VCaP (cell line): ENCODE results near the gene SSBP3.
A peak's percentile ranks its signal among the peaks of the same experiment; 100 is the strongest.
"Not testable (repeated sequence)": the region's sequence is repeated elsewhere in the genome, so short reads cannot be mapped to it uniquely, and the experiment has no call there.

Experiments
- H3K27ac ChIP-seq: fragments of 450-650 bp; 2 replicates; pipeline ENCODE4 v1.5.1; 2017
- TF ChIP-seq, protein P1 (sequence below): fragments of 450-650 bp; conservative IDR thresholded peaks from 2 replicates; pipeline ENCODE4 v1.5.1; 2017; ENCODE audit warnings: mild to moderate bottlenecking, moderate library complexity

SSBP3 gene

DNA sequence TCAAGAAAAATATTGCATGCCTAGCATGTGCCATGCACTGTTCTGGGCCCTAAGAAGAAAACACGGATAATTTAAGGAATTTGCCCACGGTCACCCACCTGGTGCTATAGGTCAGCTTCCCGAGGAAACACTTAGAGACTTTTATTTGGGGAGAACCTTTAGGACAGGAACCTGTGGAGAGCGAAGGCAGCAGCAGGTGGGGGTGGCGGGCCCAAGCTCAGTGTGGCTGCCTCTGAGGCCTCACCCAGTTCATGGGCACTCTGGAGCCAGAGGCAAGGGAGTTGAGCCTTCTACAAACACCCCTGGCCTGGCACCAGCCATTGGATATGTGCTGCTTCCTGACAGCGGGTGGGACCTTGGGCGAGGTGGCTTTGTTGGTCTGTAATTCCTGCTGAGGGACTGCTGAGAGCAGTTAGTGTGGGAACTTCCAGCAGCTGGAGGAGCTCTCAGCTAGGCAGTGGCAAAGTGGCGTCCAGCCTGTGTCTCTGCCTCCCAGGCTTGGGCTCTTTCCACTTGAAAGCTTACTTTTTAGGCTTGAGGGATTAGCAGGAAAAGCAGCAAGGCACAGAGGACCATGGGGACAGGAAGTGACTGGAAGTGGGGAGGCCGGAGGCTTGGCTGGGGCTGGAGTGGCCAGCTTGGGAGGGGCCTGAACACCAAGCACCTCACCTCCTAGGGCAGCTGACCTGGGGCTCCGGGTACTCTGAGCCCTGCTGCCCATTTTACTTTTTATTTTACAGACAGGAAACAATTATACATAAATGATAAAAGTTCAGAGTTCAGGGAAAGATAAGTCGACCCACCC, 187.1 kb downstream of the SSBP3 start:
- H3K27ac ChIP-seq = peak overlapping the region; percentile 71
- TF ChIP-seq, protein P1, sequence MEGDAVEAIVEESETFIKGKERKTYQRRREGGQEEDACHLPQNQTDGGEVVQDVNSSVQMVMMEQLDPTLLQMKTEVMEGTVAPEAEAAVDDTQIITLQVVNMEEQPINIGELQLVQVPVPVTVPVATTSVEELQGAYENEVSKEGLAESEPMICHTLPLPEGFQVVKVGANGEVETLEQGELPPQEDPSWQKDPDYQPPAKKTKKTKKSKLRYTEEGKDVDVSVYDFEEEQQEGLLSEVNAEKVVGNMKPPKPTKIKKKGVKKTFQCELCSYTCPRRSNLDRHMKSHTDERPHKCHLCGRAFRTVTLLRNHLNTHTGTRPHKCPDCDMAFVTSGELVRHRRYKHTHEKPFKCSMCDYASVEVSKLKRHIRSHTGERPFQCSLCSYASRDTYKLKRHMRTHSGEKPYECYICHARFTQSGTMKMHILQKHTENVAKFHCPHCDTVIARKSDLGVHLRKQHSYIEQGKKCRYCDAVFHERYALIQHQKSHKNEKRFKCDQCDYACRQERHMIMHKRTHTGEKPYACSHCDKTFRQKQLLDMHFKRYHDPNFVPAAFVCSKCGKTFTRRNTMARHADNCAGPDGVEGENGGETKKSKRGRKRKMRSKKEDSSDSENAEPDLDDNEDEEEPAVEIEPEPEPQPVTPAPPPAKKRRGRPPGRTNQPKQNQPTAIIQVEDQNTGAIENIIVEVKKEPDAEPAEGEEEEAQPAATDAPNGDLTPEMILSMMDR = no peak

DNA sequence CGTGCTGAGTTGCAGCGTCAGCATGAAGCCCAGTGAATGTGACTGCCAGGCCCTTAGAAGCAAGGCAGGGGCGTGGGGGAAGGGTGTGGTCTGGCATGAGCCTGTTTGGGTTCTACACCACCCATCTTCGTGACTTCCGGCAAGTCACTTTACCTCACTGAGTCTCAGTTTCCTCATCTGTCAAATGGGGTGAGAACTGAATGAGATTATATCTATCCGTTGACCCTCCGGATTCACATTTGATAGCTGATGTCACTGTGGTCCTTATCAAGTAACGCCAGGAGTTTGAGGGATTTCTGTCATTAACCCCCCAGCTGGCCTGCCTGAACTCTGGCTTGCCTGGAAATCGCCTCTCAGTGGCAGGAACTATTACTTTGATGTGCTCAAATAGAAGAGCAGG, 190.7 kb downstream of the SSBP3 start:
- TF ChIP-seq, protein P1 = no peak

DNA sequence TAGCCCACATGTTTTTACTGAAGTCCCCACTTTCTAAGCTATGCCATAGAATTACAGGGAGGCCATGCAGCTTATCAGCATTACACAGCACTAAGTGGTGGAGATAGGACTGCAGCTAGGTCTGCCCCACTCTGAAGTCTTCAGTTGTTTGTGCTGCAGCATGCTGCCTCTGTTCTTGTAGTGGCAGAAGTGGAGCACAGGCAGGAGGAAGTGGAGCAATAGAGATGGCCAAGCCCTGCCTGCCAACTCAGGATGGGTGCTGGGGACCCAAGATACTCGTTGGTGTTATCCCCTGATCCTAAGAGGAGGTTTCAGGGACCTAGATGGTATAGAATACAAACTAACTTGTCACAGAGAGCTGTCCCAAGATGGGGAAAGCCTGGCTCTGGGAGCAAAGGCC, 193.3 kb downstream of the SSBP3 start:
- TF ChIP-seq, protein P1 = no peak
- no peak overlapping the region for H3K27ac ChIP-seq

More for the DNA sequence above, 190.7 kb downstream of the SSBP3 start:
- peak overlapping the region; percentile 71 for H3K27ac ChIP-seq

DNA sequence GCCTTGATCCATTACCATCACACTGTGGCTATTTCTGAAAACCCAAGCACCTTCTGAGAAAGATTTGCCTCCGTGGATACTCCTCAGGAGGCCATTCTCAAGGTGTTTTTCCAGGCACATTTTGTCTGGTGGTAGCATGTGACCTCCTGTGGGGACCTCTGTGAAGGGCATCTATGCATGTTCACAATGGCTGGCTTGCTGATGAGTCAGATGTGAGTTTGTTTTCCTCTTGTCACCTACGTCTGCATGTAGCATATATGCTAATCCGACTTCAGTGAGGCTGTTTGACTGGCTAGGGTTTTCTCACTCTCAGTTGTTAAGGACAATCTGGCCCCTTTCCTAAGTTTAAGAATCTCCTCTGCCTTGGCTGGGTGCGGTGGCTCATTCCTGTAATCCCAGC, 198.3 kb downstream of the SSBP3 start:
- not testable (repeated sequence) for H3K27ac ChIP-seq

DNA sequence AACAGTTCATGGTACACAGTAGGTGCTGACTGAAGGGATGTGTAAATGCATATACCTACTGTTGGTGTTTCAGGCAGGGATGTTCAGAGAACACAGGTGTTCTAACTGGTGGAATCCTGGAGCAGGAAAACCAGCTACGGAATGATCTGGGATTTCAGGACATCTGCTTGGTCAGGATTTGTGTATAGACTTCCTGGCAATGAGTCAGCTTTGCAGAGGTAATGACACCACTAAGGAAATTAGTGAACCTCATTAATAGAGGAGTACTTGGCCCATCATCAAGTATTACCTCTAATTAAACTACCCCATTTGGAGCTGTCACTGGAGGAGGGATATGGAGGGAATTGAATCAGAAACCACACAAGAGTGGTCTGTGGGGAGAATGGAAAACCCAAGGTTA, 198.9 kb downstream of the SSBP3 start:
- TF ChIP-seq, protein P1 = no peak
- no peak overlapping the region for H3K27ac ChIP-seq

DNA sequence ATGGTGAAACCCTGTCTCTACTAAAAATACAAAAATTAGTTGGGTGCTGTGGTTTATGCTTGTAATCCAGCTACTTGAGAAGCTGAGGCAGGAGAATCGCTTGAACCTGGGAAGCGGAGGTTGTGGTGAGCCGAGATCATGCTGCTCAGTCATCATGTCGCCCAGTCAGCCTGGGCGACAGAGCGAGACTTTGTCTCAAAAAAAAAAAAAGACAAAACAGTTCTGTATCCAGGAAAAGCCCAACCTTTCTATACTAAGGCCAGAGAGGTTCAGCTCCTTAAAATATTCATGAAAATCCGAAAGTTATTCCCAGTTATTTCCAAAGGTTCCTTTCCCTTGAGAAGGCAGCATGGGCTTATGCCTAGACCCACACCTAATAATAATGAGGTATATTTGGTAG, 202.0 kb downstream of the SSBP3 start:
- no peak overlapping the region for H3K27ac ChIP-seq
- TF ChIP-seq, protein P1 = no peak

DNA sequence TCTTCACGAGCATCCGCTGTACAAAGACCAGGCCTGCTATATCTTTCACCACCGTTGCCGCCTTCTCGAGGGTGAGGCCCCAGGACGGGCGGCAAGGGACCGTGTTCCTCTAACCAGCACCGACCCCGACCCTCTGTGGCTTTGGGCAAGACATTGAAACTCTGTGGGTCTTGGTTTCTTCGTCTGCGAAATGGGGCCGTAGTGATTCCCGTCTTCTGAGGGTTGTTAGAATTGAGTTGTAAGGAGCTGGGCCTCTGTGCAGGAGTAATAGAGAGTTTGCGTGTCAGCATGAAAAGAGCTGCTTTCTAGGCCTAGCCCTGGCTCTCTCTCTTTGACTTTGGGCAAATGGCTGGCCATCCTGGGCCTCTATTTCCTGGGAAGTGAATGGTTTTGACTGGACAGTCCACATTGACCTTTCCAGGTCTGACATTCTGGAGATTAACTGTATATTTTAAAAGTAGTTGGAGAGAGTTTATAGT, 205.6 kb downstream of the SSBP3 start:
- H3K27ac ChIP-seq = peak overlapping the region; percentile 80
- TF ChIP-seq, protein P1 = no peak
